AG04450 (cell line): ENCODE measurements around the gene DLL4. TPM values are rescaled to one million over a fixed set of nuclear protein-coding genes. Genes with fewer than 3 reads are reported as not detected.

Experiments
- CTCF ChIA-PET: fragments of 300-600, 350-600 bp; formaldehyde crosslinking; extraction: SDS; loops from one replicate; lab custom pipeline; 2022; ENCODE audit warnings: antibody characterized with exemption, inconsistent platforms; lab: Charles Lee
- POLR2A ChIA-PET: fragments of 350-600 bp; formaldehyde crosslinking; extraction: SDS; loops from one replicate; lab custom pipeline; 2021; ENCODE audit warnings: antibody characterized with exemption, inconsistent platforms; lab: Yijun Ruan, JAX
- DNase-seq: peaks from one replicate; pipeline ENCODE4 v3.0.0-alpha.2; 2011; ENCODE audit warnings: low read depth, low spot score
- H3K27ac ChIP-seq: one replicate; pipeline ENCODE4 v1.5.1; 2012; ENCODE audit warnings: low read depth, low read length, control low read depth
- H3K27me3 ChIP-seq: one replicate; pipeline ENCODE4 v1.6.0; 2012; ENCODE audit warnings: low read length; ENCODE audit not compliant: control insufficient read depth, insufficient read depth
- H3K4me3 ChIP-seq: 2 replicates; pipeline ENCODE4 v1.5.1; 2011; ENCODE audit warnings: mild to moderate bottlenecking, low read depth, low read length, control low read depth
- H3K9me3 ChIP-seq: 2 replicates; pipeline ENCODE4 v1.5.1; 2012; ENCODE audit warnings: low read length; ENCODE audit not compliant: control insufficient read depth, insufficient read depth
- polyA plus RNA-seq: library from polyadenylated mRNA; depleted of rRNA; stranded (reverse); fragments of >200 nt; gene quantifications from 2 replicates; pipeline ENCODE4 v1.2.3, GENCODE V29; 2011
- TF ChIP-seq, protein P1 (sequence below): IDR thresholded peaks from 2 replicates; pipeline ENCODE4 v1.5.1; 2011; ENCODE audit warnings: low read depth, low read length, control low read depth, inconsistent platforms

DLL4 gene
- polyA plus RNA-seq, 1 experiment, result 1.5 TPM

DNA sequence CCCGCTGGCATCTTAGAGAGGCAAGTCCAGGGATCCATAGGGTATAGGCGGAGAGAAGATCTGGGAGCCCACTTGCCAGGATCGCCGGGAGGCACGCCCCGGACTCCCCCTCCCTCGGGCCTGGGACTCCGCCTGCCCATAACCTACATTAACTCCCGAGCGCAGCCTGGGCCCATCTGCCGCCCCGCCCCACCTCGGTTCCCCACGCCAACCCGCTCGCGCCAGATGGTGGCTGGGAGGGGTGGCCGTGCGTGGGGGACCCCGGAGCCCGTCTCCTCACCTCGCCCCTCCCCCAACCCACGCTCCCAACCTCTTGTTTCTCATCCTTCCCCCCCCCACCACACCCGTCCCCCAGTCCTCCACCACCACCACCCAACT lies 1.7 kb upstream of the DLL4 start:
- CTCF ChIA-PET, result no interaction called here
- TF ChIP-seq, protein P1, sequence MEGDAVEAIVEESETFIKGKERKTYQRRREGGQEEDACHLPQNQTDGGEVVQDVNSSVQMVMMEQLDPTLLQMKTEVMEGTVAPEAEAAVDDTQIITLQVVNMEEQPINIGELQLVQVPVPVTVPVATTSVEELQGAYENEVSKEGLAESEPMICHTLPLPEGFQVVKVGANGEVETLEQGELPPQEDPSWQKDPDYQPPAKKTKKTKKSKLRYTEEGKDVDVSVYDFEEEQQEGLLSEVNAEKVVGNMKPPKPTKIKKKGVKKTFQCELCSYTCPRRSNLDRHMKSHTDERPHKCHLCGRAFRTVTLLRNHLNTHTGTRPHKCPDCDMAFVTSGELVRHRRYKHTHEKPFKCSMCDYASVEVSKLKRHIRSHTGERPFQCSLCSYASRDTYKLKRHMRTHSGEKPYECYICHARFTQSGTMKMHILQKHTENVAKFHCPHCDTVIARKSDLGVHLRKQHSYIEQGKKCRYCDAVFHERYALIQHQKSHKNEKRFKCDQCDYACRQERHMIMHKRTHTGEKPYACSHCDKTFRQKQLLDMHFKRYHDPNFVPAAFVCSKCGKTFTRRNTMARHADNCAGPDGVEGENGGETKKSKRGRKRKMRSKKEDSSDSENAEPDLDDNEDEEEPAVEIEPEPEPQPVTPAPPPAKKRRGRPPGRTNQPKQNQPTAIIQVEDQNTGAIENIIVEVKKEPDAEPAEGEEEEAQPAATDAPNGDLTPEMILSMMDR, result no peak
- DNase-seq, result no peak
- no peaks in the 10 kb centered on the region; the same call in 1 of the 2 replicates for H3K9me3 ChIP-seq
- H3K4me3 ChIP-seq, result no peak overlapping the region
- POLR2A ChIA-PET, result interaction anchor here (0.5 to 1.2 kb wide), 3 partner anchors 12 to 25 kb away, joined by 4 to 7 read pairs (median 4); no protein-coding TSS in a partner anchor
- no peak overlapping the region for H3K27ac ChIP-seq
- peaks cover 42% of the 10 kb centered on the region for H3K27me3 ChIP-seq

DNA sequence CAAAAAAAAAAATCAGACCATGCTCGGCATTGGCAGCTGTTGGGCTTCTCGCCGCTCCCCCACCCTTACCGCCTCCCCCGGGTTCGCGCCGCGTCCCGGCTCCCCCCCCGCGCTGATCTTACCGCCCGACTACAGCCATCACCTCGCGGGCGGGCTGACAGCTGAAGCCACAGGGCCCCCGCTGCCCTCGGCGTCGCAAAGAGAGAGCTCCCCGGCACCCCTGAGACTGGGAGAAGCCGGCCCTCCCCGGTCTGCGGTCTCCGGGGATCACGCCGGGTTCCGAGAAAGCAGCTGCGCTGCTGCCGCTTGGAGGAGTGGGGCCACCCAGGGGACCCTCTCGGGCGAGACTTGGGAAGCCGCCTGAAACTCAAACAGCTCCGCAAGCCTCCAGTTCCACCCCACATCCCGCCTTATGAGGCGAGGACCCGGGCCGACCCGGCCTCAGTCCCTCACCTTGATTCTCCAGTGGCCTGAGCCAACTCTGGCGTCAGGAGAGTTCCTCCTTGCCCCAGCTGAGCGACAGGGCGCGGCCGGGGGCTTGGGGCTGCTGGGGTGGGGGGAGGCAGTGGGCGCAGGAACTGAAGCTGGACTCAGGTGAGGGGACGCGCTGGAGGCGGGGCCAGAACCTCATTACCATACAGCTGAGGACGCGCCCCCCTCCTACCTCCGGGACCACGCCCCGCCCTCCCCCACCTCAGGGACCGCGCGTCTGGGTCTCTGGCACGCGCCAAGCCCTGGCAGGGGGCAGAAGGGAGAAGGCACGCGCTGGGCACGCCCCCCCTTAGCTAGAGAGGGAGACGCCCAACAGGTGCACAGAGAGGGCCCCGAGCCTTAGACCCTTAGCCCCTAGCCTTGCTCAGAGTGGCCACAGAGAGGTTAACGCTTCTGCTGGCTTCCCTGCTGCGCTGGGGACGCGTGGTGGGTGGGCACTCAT lies 1.0 kb upstream of the DLL4 start:
- no peaks in the 10 kb centered on the region; the same call in 1 of the 2 replicates for H3K9me3 ChIP-seq
- ChIA-PET CTCF (interaction anchor here (0.6 kb wide), 1 partner anchor 18 kb away, joined by 3 read pairs; no protein-coding TSS in a partner anchor), POLR2A (interaction anchor here (0.5 to 3.1 kb wide), 6 partner anchors 11 to 94 kb away, joined by 4 to 14 read pairs (median 6); partner anchors contain the start of gene CHAC1)
- TF ChIP-seq, protein P1, result no peak
- no peak for DNase-seq
- H3K4me3 ChIP-seq, result peak overlapping the region; percentile 63; the same call in 1 of the 2 replicates
- no peak overlapping the region for H3K27ac ChIP-seq
- H3K27me3 ChIP-seq, result peaks cover 42% of the 10 kb centered on the region

DNA sequence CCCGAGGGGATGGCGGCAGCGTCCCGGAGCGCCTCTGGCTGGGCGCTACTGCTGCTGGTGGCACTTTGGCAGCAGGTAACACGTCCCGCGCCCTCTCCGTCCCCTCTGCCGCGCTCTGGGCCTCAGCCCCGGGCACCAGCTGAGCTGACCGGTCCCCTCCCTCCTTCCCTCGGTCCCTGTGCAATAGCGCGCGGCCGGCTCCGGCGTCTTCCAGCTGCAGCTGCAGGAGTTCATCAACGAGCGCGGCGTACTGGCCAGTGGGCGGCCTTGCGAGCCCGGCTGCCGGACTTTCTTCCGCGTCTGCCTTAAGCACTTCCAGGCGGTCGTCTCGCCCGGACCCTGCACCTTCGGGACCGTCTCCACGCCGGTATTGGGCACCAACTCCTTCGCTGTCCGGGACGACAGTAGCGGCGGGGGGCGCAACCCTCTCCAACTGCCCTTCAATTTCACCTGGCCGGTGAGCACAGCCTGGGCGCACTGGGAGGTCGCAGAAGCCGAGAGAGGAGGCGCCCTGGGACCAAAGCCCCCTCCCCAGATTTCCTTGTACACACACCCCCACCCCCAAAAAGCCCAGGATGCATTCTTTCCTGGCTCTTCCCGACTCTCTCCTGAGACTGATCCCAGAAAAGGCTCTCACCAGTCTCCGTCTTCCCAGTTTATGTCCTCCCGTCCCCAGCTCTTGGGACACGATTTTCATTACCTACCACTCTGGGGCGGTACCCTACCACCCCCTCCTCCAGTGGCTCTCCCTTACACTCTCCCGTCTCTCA lies 705 bp downstream of the DLL4 start:
- ChIA-PET POLR2A (interaction anchor here (0.5 to 3.1 kb wide), 5 partner anchors 12 to 92 kb away, joined by 4 to 14 read pairs (median 7); partner anchors contain the start of gene CHAC1), CTCF (interaction anchor here (0.6 to 3.0 kb wide), 8 partner anchors 12 to 293 kb away, joined by 3 to 30 read pairs (median 8); no protein-coding TSS in a partner anchor)
- DNase-seq, result no peak
- H3K27me3 ChIP-seq, result peaks cover 42% of the 10 kb centered on the region
- H3K4me3 ChIP-seq, result peak overlapping the region; percentile 63
- H3K27ac ChIP-seq, result no peak overlapping the region
- no peaks in the 10 kb centered on the region; the same call in 1 of the 2 replicates for H3K9me3 ChIP-seq
- TF ChIP-seq, protein P1, result no peak; the same call in 1 of the 2 replicates

DNA sequence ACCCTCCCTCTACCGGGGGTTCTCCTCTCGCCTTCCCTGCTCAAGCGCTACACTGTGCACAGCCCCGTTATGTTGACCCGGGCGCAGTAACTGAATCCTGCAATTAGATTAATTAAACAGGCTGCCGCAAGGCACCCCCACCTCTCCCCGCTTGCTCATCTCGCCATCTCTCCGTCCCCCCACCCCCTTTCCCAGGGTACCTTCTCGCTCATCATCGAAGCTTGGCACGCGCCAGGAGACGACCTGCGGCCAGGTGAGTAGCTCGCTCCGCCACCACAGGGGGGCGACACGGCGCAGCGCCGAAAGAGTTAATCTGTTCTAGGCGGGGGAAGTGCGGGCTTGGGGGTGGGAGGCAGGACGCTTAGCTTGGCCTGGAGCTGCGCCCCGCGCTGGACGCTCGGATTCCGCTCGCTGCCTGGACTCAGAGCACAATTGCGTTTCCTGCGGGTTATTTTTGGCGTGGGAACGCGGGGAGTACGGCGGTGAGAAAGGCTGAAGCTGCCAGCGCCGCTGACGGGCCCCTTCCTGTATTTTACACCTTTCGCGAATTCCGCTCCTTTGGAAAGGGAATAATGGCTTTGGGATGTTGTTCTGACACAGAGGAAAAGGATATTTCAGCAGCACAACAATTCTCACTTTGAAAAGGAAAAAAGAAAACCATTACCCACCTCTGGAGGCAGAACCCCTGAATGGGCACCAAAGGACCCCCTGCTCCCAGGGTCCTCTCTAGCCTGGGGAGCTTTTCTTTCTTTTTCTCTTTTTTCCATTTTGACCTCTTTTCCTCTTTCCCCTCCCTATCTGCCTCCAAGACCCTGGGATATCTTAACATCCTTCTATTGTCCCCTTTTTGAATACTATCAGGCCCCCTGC lies 1.5 kb downstream of the DLL4 start:
- CTCF ChIA-PET, result interaction anchor here (0.5 to 3.0 kb wide), 12 partner anchors 9 to 292 kb away, joined by 3 to 30 read pairs (median 6); no protein-coding TSS in a partner anchor
- TF ChIP-seq, protein P1, result peak; percentile 72
- Histone ChIP-seq H3K27me3 (peaks cover 34% of the 10 kb centered on the region), H3K4me3 (peak overlapping the region; percentile 63), H3K9me3 (no peaks in the 10 kb centered on the region; the same call in 1 of the 2 replicates), H3K27ac (no peak overlapping the region)
- POLR2A ChIA-PET, result interaction anchor here (0.5 to 3.1 kb wide), 6 partner anchors 11 to 91 kb away, joined by 3 to 14 read pairs (median 7); partner anchors contain the start of gene CHAC1
- DNase-seq, result no peak
